Mesodermal cell (in vitro differentiated cells): ENCODE results near the gene SPAG6. TPM values are rescaled to one million over a fixed set of nuclear protein-coding genes. Genes with fewer than 3 reads are reported as not detected.
A peak's percentile ranks its signal among the peaks of the same experiment; 100 is the strongest.
"Not testable (repeated sequence)": the region's sequence is repeated elsewhere in the genome, so short reads cannot be mapped to it uniquely, and the experiment has no call there.

Source experiments
- H3K27ac ChIP-seq: 2 replicates; pipeline ENCODE4 v1.7.0; 2013; ENCODE audit warnings: mild to moderate bottlenecking, low read depth, low read length, moderate library complexity; ENCODE audit not compliant: severe bottlenecking
- H3K36me3 ChIP-seq: 2 replicates; pipeline ENCODE4 v1.7.1; 2013; ENCODE audit warnings: mild to moderate bottlenecking, low read length, moderate library complexity; ENCODE audit not compliant: control insufficient read depth, insufficient read depth
- H3K4me1 ChIP-seq: one replicate; pipeline ENCODE4 v1.7.1; 2013; ENCODE audit warnings: mild to moderate bottlenecking, low read length; ENCODE audit not compliant: insufficient read depth, control insufficient read depth, poor library complexity, severe bottlenecking
- H3K4me3 ChIP-seq: 2 replicates; pipeline ENCODE4 v1.7.0; 2013; ENCODE audit warnings: low read length, control low read depth, mild to moderate bottlenecking; ENCODE audit not compliant: insufficient read depth, poor library complexity, severe bottlenecking; ENCODE audit errors: extremely low read depth
- H3K9me3 ChIP-seq: 2 replicates; pipeline ENCODE4 v1.7.1; 2013; ENCODE audit warnings: mild to moderate bottlenecking, low read length, moderate library complexity; ENCODE audit not compliant: control insufficient read depth
- WGBS, 2 experiments: methylation state at CpG; one replicate each; pipeline ENCODE4 v1.1.5; 2013; ENCODE audit warnings: missing lambda C conversion rate in 2 of 2; ENCODE audit not compliant: insufficient coverage in 2 of 2; 5-methylcytosine and 5-hydroxymethylcytosine counted together
- polyA plus RNA-seq, 2 experiments: library from polyadenylated mRNA; stranded (reverse); fragments of 50-300 nt; gene quantifications; one replicate each; pipeline ENCODE4 v1.2.3, GENCODE V29; 2013

The SPAG6 gene
- 0.18 TPM for polyA plus RNA-seq (2013, experiment 1 of 2)
- 0.20 TPM for polyA plus RNA-seq (2013, experiment 2 of 2)

GRCh38 chr10:22345301-22346095 is at the start of gene SPAG6:
Gene SPAG6, plus strand, starts transcription at chr10:22345496. Its CDS starts 116 bp downstream, at chr10:22345612.
- Histone ChIP-seq H3K9me3 (no peaks in the 10 kb centered on the region), H3K36me3 (no peaks in the 10 kb centered on the region), H3K27ac (no peak within 1 kb of the TSS), H3K4me1 (no peaks in the 10 kb centered on the region), H3K4me3 (peak within 1 kb of the TSS; percentile 16)
- 3 to 4% methylated on average over 78 of the region's 83 CpGs for WGBS, 2 experiments

GRCh38 chr10:22301193-22301592 is 44.1 kb upstream of the SPAG6 start:
- no peaks in the 10 kb centered on the region for H3K36me3 ChIP-seq
- H3K4me3 ChIP-seq, result no peak overlapping the region
- WGBS, 2 experiments, result 97 to 98% methylated on average over 4 of the region's 4 CpGs
- H3K27ac ChIP-seq, result no peak overlapping the region
- H3K4me1 ChIP-seq, result no peaks in the 10 kb centered on the region
- no peaks in the 10 kb centered on the region for H3K9me3 ChIP-seq

GRCh38 chr10:22303461-22303860 is 41.8 kb upstream of the SPAG6 start:
- no peaks in the 10 kb centered on the region for H3K9me3 ChIP-seq
- H3K27ac ChIP-seq, result no peak overlapping the region
- H3K36me3 ChIP-seq, result no peaks in the 10 kb centered on the region
- H3K4me3 ChIP-seq, result no peak overlapping the region
- no CpG with 5 or more reads among the region's 3 CpGs for whole genome bisulfite sequencing, 2 experiments
- H3K4me1 ChIP-seq, result no peaks in the 10 kb centered on the region

- no peaks in the 10 kb centered on the region for H3K36me3 ChIP-seq
- H3K4me3 ChIP-seq, result no peak overlapping the region
- WGBS, 2 experiments, result no CpG with 5 or more reads among the region's 2 CpGs
- no peaks in the 10 kb centered on the region for H3K4me1 ChIP-seq
- H3K9me3 ChIP-seq, result no peaks in the 10 kb centered on the region
- no peak overlapping the region for H3K27ac ChIP-seq
These were observed 39.6 kb upstream of the SPAG6 start for GRCh38 chr10:22305721-22306120.

- Histone ChIP-seq H3K9me3 (no peaks in the 10 kb centered on the region), H3K4me1 (no peaks in the 10 kb centered on the region), H3K36me3 (no peaks in the 10 kb centered on the region), H3K4me3 (no peak overlapping the region), H3K27ac (no peak overlapping the region)
- WGBS, 2 experiments, result 67% methylated on average over 1 of the region's 2 CpGs; no CpG with 5 or more reads in 1 of the 2 experiments
These were observed 36.9 kb upstream of the SPAG6 start for GRCh38 chr10:22308390-22308789.

- no peaks in the 10 kb centered on the region for H3K4me1 ChIP-seq
- whole genome bisulfite sequencing, 2 experiments, result no CpG with 5 or more reads among the region's 4 CpGs
- no peak overlapping the region for H3K27ac ChIP-seq
- H3K36me3 ChIP-seq, result no peaks in the 10 kb centered on the region
- H3K9me3 ChIP-seq, result no peaks in the 10 kb centered on the region
- no peak overlapping the region for H3K4me3 ChIP-seq
These were observed 35.9 kb upstream of the SPAG6 start for GRCh38 chr10:22309180-22310000.

GRCh38 chr10:22310012-22310411 is 35.3 kb upstream of the SPAG6 start:
- H3K4me1 ChIP-seq, H3K36me3 ChIP-seq, H3K4me3 ChIP-seq, H3K9me3 ChIP-seq, H3K27ac ChIP-seq: not testable (repeated sequence)
- WGBS, 2 experiments, result 82 to 85% methylated on average over 4 to 5 of the region's 10 CpGs

GRCh38 chr10:22310928-22311327 is 34.4 kb upstream of the SPAG6 start:
- Histone ChIP-seq H3K36me3 (no peaks in the 10 kb centered on the region), H3K4me3 (no peak overlapping the region), H3K27ac (no peak overlapping the region), H3K4me1 (no peaks in the 10 kb centered on the region), H3K9me3 (no peaks in the 10 kb centered on the region)

- Histone ChIP-seq H3K27ac (no peak overlapping the region), H3K4me3 (no peak overlapping the region), H3K4me1 (no peaks in the 10 kb centered on the region), H3K36me3 (no peaks in the 10 kb centered on the region), H3K9me3 (no peaks in the 10 kb centered on the region)
- no CpG with 5 or more reads among the region's 2 CpGs for WGBS, 2 experiments
These were observed 30.4 kb upstream of the SPAG6 start for GRCh38 chr10:22314852-22315251.

GRCh38 chr10:22315455-22316285 is 29.6 kb upstream of the SPAG6 start:
- no peaks in the 10 kb centered on the region for H3K4me1 ChIP-seq
- no peaks in the 10 kb centered on the region for H3K36me3 ChIP-seq
- H3K9me3 ChIP-seq, result no peaks in the 10 kb centered on the region
- peak overlapping the region; percentile 41 for H3K27ac ChIP-seq
- H3K4me3 ChIP-seq, result peak overlapping the region; percentile 62
- 0 to 1% methylated on average over 39 to 41 of the region's 53 CpGs for WGBS, 2 experiments
